ENCODE results near the gene MICOS13. TPM values are rescaled to one million over a fixed set of nuclear protein-coding genes. Genes with fewer than 3 reads are reported as not detected.
"Not testable (repeated sequence)": the region's sequence is repeated elsewhere in the genome, so short reads cannot be mapped to it uniquely, and the experiment has no call there.

The MICOS13 gene
- total RNA-seq, 1 donor from 2014 or later: 90.2 TPM

GRCh38 chr19:5688262-5688881 is 8.1 kb upstream of the MICOS13 start:
- DNase-seq (ENCODE audit: low read depth): not testable (repeated sequence)

- no peak for DNase-seq (ENCODE audit: low read depth)
Measured at GRCh38 chr19:5687360-5688198, 7.3 kb upstream of the MICOS13 start.

GRCh38 chr19:5686647-5687359 is 6.5 kb upstream of the MICOS13 start:
- peak; percentile 93 for DNase-seq (ENCODE audit: low read depth)

DNA sequence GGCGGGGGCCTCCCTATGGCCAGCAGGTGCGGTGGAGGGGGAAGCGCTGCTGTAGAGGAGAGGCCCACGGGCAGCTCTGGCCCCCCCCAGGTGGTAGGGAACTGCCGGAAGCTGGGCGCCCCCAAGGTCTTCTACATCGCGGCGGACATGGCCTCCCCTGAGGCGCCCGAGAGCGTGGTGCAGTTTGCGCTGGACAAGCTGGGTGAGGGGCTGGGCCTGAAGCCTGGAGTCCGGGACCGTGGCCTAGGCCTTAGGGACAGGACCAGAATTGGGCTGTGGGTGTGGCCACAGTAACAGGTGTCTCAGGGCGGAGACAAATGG is 6.0 kb upstream of the MICOS13 start:
- no peak for DNase-seq (ENCODE audit: low read depth)

GRCh38 chr19:5684694-5685430 is 4.5 kb upstream of the MICOS13 start:
- DNase-seq (ENCODE audit: low read depth): no peak

DNA sequence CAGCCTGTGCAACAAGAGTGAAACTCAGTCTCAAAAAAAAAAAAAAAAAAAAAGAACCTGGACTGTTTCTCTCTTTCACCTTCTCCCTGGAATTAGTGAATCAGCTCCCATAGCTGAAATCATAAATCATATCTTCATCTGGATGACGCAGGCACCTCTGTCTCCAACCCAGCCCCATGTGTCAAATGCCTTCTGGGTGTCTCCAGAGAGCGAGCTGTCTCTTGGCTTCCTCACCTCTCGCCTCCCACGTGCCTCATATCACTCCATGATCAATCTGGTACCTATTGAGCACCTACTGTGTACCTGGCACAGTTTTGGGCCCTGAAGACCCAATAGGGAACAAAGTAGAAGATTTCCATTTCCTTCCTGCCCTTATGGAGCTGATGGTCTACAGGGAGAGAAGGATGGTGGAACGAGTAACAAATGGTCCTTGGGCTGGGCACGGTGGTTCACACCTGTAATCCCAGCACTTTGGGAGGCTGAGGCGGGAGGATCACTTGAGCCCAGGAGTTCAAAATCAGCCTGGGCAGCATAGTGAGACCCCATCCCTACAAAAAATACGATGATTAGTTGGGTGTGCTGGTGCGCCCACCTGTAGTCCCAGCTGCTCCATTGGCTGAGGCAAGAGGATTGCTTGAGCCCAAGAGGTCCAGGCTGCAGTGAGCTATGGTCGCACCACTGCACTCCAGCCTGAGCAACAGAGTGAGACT is 3.0 kb upstream of the MICOS13 start:
- DNase-seq (ENCODE audit: low read depth): no peak

DNA sequence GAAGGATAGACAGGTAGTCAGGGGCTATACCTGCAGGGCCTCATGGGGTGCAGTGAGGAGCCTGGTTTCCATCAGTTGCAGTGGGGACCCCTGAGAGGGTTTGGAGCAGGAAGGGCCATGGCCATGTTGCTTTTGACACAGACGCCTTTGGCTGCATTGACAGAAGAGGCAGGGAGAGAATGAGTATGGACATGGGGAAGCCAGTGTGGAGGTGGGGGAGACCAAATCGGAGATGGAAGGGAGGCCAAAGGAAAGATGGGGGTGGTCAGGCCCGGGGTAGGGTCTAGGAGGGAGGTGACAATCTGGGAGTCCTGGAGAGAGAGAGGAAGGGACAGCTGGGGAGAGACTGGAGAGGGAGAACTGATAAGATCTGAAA is 1.8 kb upstream of the MICOS13 start:
- no peak for DNase-seq (ENCODE audit: low read depth)

GRCh38 chr19:5681391-5682106 is 1.2 kb upstream of the MICOS13 start:
- DNase-seq (ENCODE audit: low read depth): no peak

GRCh38 chr19:5680084-5680436 is 256 bp downstream of the MICOS13 start:
- DNase-seq (ENCODE audit: low read depth): peak; percentile 73

- DNase-seq (ENCODE audit: low read depth): no peak
Measured at GRCh38 chr19:5679289-5680083, 830 bp downstream of the MICOS13 start.

GRCh38 chr19:5678071-5678718 is 2.1 kb downstream of the MICOS13 start:
- DNase-seq (ENCODE audit: low read depth): no peak

- DNase-seq (ENCODE audit: low read depth): no peak
Measured at GRCh38 chr19:5677580-5677979, 2.7 kb downstream of the MICOS13 start.

GRCh38 chr19:5677136-5677535 is 3.2 kb downstream of the MICOS13 start:
- DNase-seq (ENCODE audit: low read depth): no peak

DNA sequence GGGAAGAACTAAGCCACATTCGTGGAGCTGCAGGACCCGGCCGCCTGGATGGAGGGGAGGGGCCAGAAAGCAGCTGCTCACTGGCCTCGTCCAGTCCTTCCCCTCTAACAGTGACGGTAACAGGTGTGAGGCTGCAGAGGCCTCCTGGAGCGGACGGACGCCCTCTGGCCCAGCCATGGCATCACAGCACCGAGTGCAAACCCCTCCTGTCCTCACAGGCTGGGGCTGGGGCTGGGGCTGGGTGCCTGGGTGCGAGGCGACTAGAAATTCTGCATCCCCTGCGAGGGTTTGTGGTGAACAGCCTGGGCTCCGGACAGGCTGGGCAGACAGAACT is 3.6 kb downstream of the MICOS13 start:
- peak; percentile 96 for DNase-seq (ENCODE audit: low read depth)

- peak; percentile 99 for DNase-seq (ENCODE audit: low read depth)
Measured at GRCh38 chr19:5676105-5676771, 4.1 kb downstream of the MICOS13 start.

DNA sequence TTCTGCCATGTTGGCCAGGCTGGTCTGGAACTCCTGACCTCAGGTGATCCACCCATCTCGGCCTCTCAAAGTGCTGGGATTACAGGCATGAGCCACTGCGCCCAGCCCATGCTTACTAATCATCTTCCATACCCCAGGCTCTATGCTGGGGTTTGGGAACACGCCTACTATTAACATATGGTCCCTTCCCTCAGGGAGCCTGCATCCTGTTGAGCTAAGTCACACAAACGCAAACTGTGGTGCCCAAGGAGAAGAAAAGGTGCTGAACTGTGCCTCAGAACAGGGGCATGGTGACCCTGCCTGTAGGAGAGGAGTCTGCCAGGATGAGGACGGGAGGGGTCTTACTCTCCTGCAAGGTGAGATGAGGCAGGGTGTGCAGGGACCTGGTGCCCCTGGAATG is 5.6 kb downstream of the MICOS13 start:
- DNase-seq (ENCODE audit: low read depth): no peak

GRCh38 chr19:5673752-5674151 is 6.6 kb downstream of the MICOS13 start:
- no peak for DNase-seq (ENCODE audit: low read depth)

DNA sequence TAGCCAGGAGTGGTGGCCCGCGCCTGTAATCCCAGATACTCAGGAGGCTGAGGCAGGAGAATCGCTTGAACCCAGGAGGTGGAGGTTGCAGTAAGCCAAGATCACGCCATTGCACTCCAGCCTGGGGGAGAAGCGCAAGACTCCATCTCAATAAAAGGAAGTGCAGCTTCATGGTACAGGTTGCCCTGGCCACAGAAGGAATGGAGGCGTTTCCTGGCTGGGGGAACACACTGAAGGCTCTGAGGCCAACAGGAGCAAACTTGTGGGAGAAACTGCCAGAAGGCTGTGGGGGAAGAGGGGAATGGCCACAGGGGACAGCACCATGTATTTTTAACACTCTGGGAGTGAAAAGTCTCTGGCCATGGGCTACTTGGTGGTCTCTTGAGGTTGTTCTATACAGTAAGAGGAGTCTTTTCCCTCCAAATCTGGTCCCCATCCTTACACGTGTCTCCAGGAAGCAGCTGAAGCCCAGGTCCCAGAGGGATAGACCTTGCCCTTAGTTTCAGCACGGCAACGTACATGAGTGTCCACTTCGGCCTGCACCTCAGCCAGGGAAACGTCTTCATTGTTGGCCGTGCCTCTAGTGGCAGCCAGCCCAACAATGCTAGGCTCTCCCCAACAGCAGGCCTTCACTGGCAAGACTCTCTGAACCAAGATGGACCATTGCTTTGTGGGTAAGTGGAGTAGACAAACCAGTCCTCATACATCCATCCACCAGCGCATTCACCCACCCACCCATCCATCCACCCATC is 7.4 kb downstream of the MICOS13 start:
- DNase-seq (ENCODE audit: low read depth): no peak
